Urinary bladder (tissue), 4 donors: ENCODE results near the gene CNTNAP2. TPM values are rescaled to one million over a fixed set of nuclear protein-coding genes. Genes with fewer than 3 reads are reported as not detected.

Experiments used
- DNase-seq: peaks from one replicate; pipeline ENCODE4 v3.0.0-alpha.2; 2015; ENCODE audit errors: extremely low spot score
- H3K27ac ChIP-seq: one replicate; pipeline ENCODE4 v1.5.1; 2013; ENCODE audit warnings: low read depth, mild to moderate bottlenecking, moderate library complexity
- H3K36me3 ChIP-seq: one replicate; pipeline ENCODE4 v1.6.1; 2013; ENCODE audit warnings: mild to moderate bottlenecking, moderate library complexity; ENCODE audit not compliant: insufficient read depth
- H3K4me1 ChIP-seq: one replicate; pipeline ENCODE4 v1.6.1; 2013; ENCODE audit warnings: mild to moderate bottlenecking, moderate library complexity; ENCODE audit not compliant: insufficient read depth
- H3K4me3 ChIP-seq: one replicate; pipeline ENCODE4 v1.5.1; 2013; ENCODE audit warnings: low read depth, low read length
- WGBS: extraction: QIAGEN DNeasy Blood & Tissue Kit; methylation state at CpG from one replicate; pipeline ENCODE4 v1.1.7; 2013; 5-methylcytosine and 5-hydroxymethylcytosine counted together
- polyA plus RNA-seq: library from polyadenylated mRNA; stranded (reverse); fragments of 200-250 nt; gene quantifications from one replicate; pipeline ENCODE4 v1.2.3, GENCODE V29; 2013
- total RNA-seq: library from RNA; depleted of rRNA; stranded (reverse); fragments of >200 nt; gene quantifications from one replicate; pipeline ENCODE4 v1.2.3, GENCODE V29; 2014
- donor health status: healthy with polysubstance abuse.
- donor health status: healthy.

CNTNAP2 gene
- total and polyA plus RNA-seq, 2 donors = 0.28 to 23.3 TPM

GRCh38 chr7:147443942-147444341 is 1327.3 kb downstream of the CNTNAP2 start:
- no peak overlapping the region for H3K4me3 ChIP-seq
- H3K27ac ChIP-seq = no peak overlapping the region
- H3K4me1 ChIP-seq = no peaks in the 10 kb centered on the region
- WGBS = 74% methylated on average over 2 of the region's 2 CpGs
- DNase-seq = no peak
- no peaks in the 10 kb centered on the region for H3K36me3 ChIP-seq

- no peak for DNase-seq
- 74% methylated on average over 1 of the region's 1 CpG for WGBS
- H3K27ac ChIP-seq = no peak overlapping the region
- H3K4me1 ChIP-seq = no peaks in the 10 kb centered on the region
- no peak overlapping the region for H3K4me3 ChIP-seq
- no peaks in the 10 kb centered on the region for H3K36me3 ChIP-seq
These were observed 1336.2 kb downstream of the CNTNAP2 start for GRCh38 chr7:147452816-147453215.

GRCh38 chr7:147465223-147465622 is 1348.6 kb downstream of the CNTNAP2 start:
- H3K4me3 ChIP-seq = no peak overlapping the region
- H3K4me1 ChIP-seq = no peaks in the 10 kb centered on the region
- no peak for DNase-seq
- WGBS = over 99% methylated on average over 2 of the region's 2 CpGs
- no peak overlapping the region for H3K27ac ChIP-seq
- H3K36me3 ChIP-seq = no peaks in the 10 kb centered on the region

GRCh38 chr7:147472556-147472955 is 1356.0 kb downstream of the CNTNAP2 start:
- H3K4me1 ChIP-seq = no peaks in the 10 kb centered on the region
- H3K36me3 ChIP-seq = no peaks in the 10 kb centered on the region
- no peak overlapping the region for H3K4me3 ChIP-seq
- H3K27ac ChIP-seq = no peak overlapping the region
- no peak for DNase-seq

GRCh38 chr7:147474862-147475261 is 1358.3 kb downstream of the CNTNAP2 start:
- whole genome bisulfite sequencing = 9% methylated on average over 4 of the region's 4 CpGs

GRCh38 chr7:147477526-147477925 is 1360.9 kb downstream of the CNTNAP2 start:
- Histone ChIP-seq H3K4me1 (no peaks in the 10 kb centered on the region), H3K27ac (no peak overlapping the region), H3K4me3 (no peak overlapping the region), H3K36me3 (no peaks in the 10 kb centered on the region)
- 56% methylated on average over 3 of the region's 3 CpGs for WGBS
- DNase-seq = no peak

More at GRCh38 chr7:147474862-147475261, 1358.3 kb downstream of the CNTNAP2 start:
- H3K36me3 ChIP-seq = no peaks in the 10 kb centered on the region
- no peaks in the 10 kb centered on the region for H3K4me1 ChIP-seq
- H3K27ac ChIP-seq = no peak overlapping the region
- H3K4me3 ChIP-seq = no peak overlapping the region
- no peak for DNase-seq

GRCh38 chr7:147478796-147479195 is 1362.2 kb downstream of the CNTNAP2 start:
- Histone ChIP-seq H3K4me3 (no peak overlapping the region), H3K36me3 (no peaks in the 10 kb centered on the region), H3K4me1 (no peaks in the 10 kb centered on the region), H3K27ac (no peak overlapping the region)
- 36% methylated on average over 3 of the region's 3 CpGs for WGBS
- DNase-seq = no peak

- H3K4me3 ChIP-seq = no peak overlapping the region
- no peak overlapping the region for H3K27ac ChIP-seq
- no peak for DNase-seq
- WGBS = 71% methylated on average over 6 of the region's 6 CpGs
- H3K36me3 ChIP-seq = no peaks in the 10 kb centered on the region
- H3K4me1 ChIP-seq = no peaks in the 10 kb centered on the region
These were observed 1367.2 kb downstream of the CNTNAP2 start for GRCh38 chr7:147483634-147484292.

- Histone ChIP-seq H3K4me3 (no peak overlapping the region), H3K4me1 (no peaks in the 10 kb centered on the region), H3K27ac (no peak overlapping the region), H3K36me3 (no peaks in the 10 kb centered on the region)
- WGBS = 77% methylated on average over 4 of the region's 4 CpGs
- DNase-seq = no peak
These were observed 1369.1 kb downstream of the CNTNAP2 start for GRCh38 chr7:147485660-147486210.

- H3K4me3 ChIP-seq = no peak overlapping the region
- WGBS = 92% methylated on average over 4 of the region's 4 CpGs
- no peaks in the 10 kb centered on the region for H3K4me1 ChIP-seq
- no peak overlapping the region for H3K27ac ChIP-seq
- DNase-seq = no peak
- no peaks in the 10 kb centered on the region for H3K36me3 ChIP-seq
These were observed 1376.0 kb downstream of the CNTNAP2 start for GRCh38 chr7:147492606-147493005.

GRCh38 chr7:147496209-147496608 is 1379.6 kb downstream of the CNTNAP2 start:
- DNase-seq = no peak
- 93% methylated on average over 1 of the region's 1 CpG for WGBS
- no peaks in the 10 kb centered on the region for H3K4me1 ChIP-seq
- no peak overlapping the region for H3K4me3 ChIP-seq
- no peak overlapping the region for H3K27ac ChIP-seq
- H3K36me3 ChIP-seq = no peaks in the 10 kb centered on the region

GRCh38 chr7:147497246-147497645 is 1380.6 kb downstream of the CNTNAP2 start:
- 59% methylated on average over 1 of the region's 1 CpG for WGBS
- DNase-seq = no peak
- Histone ChIP-seq H3K4me3 (no peak overlapping the region), H3K4me1 (no peaks in the 10 kb centered on the region), H3K36me3 (no peaks in the 10 kb centered on the region), H3K27ac (no peak overlapping the region)

- Histone ChIP-seq H3K27ac (no peak overlapping the region), H3K36me3 (no peaks in the 10 kb centered on the region), H3K4me3 (no peak overlapping the region), H3K4me1 (no peaks in the 10 kb centered on the region)
- 94% methylated on average over 2 of the region's 2 CpGs for WGBS
- no peak for DNase-seq
These were observed 1381.5 kb downstream of the CNTNAP2 start for GRCh38 chr7:147498081-147498480.

GRCh38 chr7:147509035-147509501 is 1392.5 kb downstream of the CNTNAP2 start:
- H3K36me3 ChIP-seq = no peaks in the 10 kb centered on the region
- WGBS = 47% methylated on average over 3 of the region's 3 CpGs
- no peak for DNase-seq
- no peaks in the 10 kb centered on the region for H3K4me1 ChIP-seq
- H3K27ac ChIP-seq = no peak overlapping the region
- H3K4me3 ChIP-seq = no peak overlapping the region
